Cardiac fibroblast (primary cell): ENCODE data around the gene EIF5A.
"Not testable (repeated sequence)": the region's sequence is repeated elsewhere in the genome, so short reads cannot be mapped to it uniquely, and the experiment has no call there.

ENCODE experiments used
- DNase-seq, 2 donors: peaks; one replicate each; pipeline versions ENCODE4 v3.0.0 to v3.0.0-alpha.2; 2010; ENCODE audit warnings: low read depth in 2 of 2
- H3K4me3 ChIP-seq, 2 donors: replicated peaks in 1 of 2; 1 replicate in 1 of 2; 2 replicates in 1 of 2; pipeline ENCODE4 v1.5.1; 2011; ENCODE audit warnings: low read depth in 2 of 2, low read length in 2 of 2, mild to moderate bottlenecking in 2 of 2, moderate library complexity in 1 of 2
- TF ChIP-seq, protein P1 (sequence below): IDR thresholded peaks from one replicate; pipeline ENCODE4 v1.5.1; 2011; ENCODE audit warnings: low read depth, mild to moderate bottlenecking, low read length, inconsistent platforms

EIF5A gene

DNA sequence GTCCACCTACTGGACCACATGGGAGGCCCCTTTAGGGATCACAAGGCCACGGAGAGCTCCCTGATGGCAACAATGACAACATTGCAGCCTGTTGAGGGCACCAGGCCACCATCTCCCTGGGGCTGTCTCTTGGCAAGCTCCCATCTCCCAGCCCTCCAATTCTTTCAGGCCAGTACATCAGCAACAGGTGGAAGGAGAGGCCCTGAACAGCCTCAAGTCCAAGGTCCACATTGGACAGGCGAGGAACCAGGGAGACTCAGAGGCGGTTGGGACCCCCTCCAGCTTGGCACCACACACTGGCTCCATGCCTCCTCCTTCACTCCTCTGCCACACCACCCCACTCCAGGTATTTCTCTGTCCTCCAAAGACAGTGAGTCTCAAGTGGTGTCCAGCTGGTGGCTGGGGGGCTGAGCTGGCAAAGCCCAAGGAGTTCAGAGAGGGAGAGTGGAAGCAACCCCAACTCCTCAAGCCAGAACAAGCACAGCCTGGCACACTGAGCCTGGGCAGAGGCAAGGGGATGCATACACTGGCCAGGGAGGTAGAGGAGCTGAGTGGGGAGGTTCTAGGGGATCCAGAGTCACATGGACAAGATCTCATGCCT is 27.6 kb downstream of the EIF5A start:
- no peak for DNase-seq
- TF ChIP-seq, protein P1, sequence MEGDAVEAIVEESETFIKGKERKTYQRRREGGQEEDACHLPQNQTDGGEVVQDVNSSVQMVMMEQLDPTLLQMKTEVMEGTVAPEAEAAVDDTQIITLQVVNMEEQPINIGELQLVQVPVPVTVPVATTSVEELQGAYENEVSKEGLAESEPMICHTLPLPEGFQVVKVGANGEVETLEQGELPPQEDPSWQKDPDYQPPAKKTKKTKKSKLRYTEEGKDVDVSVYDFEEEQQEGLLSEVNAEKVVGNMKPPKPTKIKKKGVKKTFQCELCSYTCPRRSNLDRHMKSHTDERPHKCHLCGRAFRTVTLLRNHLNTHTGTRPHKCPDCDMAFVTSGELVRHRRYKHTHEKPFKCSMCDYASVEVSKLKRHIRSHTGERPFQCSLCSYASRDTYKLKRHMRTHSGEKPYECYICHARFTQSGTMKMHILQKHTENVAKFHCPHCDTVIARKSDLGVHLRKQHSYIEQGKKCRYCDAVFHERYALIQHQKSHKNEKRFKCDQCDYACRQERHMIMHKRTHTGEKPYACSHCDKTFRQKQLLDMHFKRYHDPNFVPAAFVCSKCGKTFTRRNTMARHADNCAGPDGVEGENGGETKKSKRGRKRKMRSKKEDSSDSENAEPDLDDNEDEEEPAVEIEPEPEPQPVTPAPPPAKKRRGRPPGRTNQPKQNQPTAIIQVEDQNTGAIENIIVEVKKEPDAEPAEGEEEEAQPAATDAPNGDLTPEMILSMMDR: no peak
- no peak overlapping the region for H3K4me3 ChIP-seq

DNA sequence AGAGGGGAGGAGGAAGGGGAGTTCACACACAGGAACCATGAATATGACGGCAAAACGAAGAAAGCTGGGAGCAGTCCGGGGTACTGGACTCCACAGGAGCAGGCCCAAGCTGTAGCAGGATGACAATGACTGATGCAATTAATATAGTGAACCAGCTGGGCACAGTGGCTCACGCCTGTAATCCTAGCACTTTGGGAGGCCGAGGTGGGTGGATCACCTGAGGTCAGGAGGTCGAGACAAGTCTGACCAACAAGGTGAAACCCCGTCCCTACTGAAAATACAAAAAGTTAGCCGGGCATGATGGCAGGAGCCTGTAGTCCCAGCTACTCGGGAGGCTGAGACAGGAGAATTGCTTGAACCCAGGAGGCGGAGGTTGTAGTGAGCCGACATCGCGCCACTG is 28.3 kb downstream of the EIF5A start:
- DNase-seq, H3K4me3 ChIP-seq: not testable (repeated sequence)

DNA sequence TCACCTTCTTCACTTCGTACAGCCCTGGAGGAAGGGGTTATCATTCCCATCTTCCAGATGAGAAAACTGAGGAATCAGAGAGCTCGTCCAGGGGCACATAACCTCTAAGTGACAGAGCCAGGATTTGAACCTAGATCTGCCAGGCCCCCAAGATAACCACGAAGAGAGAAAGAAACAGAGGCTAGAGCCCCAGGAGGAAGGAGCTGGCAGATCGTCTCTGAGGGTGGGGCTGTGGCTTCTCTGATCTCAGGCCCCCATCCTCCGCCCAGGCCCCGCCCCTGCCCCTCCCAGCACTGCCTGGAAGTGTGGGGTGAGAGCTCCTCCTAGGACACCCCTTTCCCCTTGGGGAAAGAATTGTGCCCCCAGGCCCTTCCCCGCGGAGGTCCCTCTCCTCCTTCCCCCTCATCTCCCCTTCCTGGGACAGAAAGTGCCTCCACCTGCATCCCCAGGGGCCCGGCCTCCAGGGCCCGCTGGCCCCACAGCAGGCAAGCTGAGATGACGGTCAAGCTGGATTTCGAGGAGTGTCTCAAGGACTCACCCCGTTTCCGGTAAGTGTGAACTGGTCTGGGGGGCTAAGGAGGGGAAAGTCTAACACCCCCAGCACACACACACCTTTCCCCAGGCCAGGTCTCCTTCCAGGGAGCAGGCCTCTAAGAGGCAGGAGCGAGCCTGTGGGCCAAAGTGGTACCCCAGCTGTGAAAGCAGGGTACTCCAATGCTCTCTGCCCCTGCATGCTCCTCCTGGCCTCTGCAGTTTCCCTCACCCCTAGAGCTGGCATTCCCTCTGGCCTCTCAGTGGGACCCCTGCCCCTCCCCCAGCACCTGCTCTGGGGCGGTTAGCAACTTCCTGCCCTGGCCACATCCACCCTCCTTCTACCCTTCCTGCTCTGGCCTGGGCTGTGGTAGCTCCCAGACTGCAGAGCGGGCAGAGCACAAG is 29.1 kb downstream of the EIF5A start, which contains the start of gene ACAP1:
TSS of gene ACAP1 (plus strand) at position 290 of the 936 bp plus-strand sequence. CDS start at position 496, 206 bp downstream.
- TF ChIP-seq, protein P1: no peak
- DNase-seq: no peak
- no peak within 1 kb of the TSS for H3K4me3 ChIP-seq

DNA sequence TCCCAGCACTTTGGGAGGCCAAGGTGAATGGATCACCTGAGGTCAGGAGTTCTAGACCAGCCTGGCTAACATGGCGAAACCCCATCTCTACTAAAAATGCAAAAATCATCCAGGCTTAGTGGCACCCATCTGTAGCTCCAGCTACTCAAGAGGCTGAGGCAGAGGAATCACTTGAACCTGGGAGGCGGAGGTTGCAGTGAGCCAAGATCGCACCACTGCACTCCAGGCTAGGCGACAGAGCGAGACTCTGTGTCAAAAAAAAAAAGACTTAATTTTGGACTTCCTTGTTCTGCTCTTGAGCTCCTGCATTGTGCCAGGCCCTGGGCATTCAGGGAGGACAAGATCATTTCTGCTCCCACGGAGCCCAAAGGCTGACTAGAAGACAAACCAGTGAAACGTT is 30.2 kb downstream of the EIF5A start:
- not testable (repeated sequence) for DNase-seq, H3K4me3 ChIP-seq

DNA sequence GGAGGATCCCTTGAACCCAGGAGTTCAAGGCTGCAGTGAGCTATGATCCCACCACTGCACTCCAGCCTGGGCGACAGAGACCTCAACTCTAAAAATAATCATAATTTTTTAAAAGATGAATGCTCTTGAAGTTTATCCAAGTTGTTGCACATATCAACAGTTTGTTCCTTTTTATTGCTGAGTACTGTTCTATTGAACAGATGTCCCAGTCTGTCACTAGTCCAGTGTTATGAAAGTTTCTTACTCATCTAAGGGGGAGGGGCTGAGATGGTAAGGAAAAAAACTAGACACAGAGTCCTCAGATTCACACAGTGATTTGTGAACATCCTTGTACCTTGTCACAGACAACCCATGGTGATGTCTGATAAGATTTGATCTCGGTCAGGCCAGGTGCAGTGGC is 32.8 kb downstream of the EIF5A start:
- DNase-seq: peak in 1 of 2 donors; percentile 31
- no peak overlapping the region for H3K4me3 ChIP-seq
- TF ChIP-seq, protein P1: no peak

DNA sequence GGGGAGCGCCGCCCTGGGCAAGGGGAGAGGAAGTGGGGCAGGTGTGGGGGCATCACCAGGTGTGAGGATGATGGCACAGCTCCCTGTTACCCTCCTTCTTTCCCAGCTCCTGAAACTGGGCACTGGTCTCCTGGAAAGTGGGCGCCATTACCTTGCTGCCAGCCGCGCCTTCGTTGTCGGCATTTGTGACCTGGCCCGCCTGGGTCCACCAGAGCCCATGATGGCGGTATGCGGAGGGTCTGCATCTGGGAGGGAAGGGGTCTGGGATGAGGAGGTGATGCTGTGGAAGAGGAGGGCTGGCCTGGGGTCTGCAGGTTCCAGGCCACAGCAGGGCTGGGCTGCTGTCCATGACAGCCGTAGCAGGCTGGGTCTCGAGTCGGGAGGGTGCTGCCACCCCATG is 34.4 kb downstream of the EIF5A start:
- DNase-seq: no peak
- TF ChIP-seq, protein P1: no peak
- no peak overlapping the region for H3K4me3 ChIP-seq

DNA sequence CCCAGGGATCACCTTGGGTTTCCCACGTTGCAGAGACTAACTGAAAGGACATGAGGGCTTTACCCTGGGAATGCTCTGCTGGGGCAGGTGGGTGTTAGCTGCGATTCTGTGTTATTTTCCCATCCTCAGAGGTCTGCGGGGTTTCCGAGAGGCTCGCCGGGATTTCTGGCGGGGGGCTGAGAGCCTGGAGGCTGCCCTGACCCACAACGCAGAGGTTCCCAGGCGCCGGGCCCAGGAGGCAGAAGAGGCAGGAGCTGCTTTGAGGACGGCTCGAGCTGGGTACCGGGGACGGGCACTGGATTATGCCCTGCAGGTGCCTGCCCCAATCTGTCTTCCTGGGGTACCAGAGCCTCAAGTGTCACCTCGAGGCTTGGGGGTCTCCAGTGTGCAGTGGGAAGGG is 35.8 kb downstream of the EIF5A start:
- H3K4me3 ChIP-seq: no peak overlapping the region
- TF ChIP-seq, protein P1: no peak
- no peak for DNase-seq
